Heart right ventricle (tissue), 16 donors: ENCODE measurements around the gene UBB. TPM values are rescaled to one million over a fixed set of nuclear protein-coding genes. Genes with fewer than 3 reads are reported as not detected.

Source experiments
- ATAC-seq, 8 donors: fragments of 200-7000 bp; cut with Tn5 transposase; one replicate each; pipeline ENCODE4 v1.9.1; 2020; ENCODE audit warnings: mild to moderate bottlenecking in 8 of 8, moderate library complexity in 8 of 8, moderate number of reproducible peaks in 1 of 8
- DNase-seq, 2 donors: peaks; one replicate each; pipeline ENCODE4 v3.0.0-alpha.2; 2020
- H3K27ac ChIP-seq, 10 donors: fragments of 200-600 bp; sonication (generic) in 2 of 10; one replicate each; pipeline versions ENCODE4 v1.5.0 to v1.8.0; 2020 to 2022; ENCODE audit warnings: mild to moderate bottlenecking in 3 of 10
- H3K27me3 ChIP-seq, 7 donors: fragments of 200-600 bp; one replicate each; pipeline ENCODE4 v1.8.0; 2021 to 2022; ENCODE audit warnings: mild to moderate bottlenecking in 2 of 7
- H3K36me3 ChIP-seq, 9 donors: fragments of 200-600 bp; sonication (generic) in 1 of 9; one replicate each; pipeline versions ENCODE4 v1.5.0 to v1.8.0; 2020 to 2022; ENCODE audit warnings: mild to moderate bottlenecking in 2 of 9
- H3K4me1 ChIP-seq, 9 donors: fragments of 200-600 bp; sonication (generic) in 1 of 9; one replicate each; pipeline versions ENCODE4 v1.5.0 to v1.8.0; 2020 to 2022; ENCODE audit warnings: mild to moderate bottlenecking in 4 of 9
- H3K4me3 ChIP-seq, 10 donors: fragments of 200-600 bp; sonication (generic) in 2 of 10; one replicate each; pipeline versions ENCODE4 v1.5.0 to v1.8.0; 2020 to 2022; ENCODE audit warnings: mild to moderate bottlenecking in 7 of 10, moderate library complexity in 2 of 10
- H3K9me3 ChIP-seq, 11 donors: fragments of 200-600 bp in 10 of 11; sonication (generic) in 2 of 11; one replicate each; pipeline versions ENCODE4 v1.5.0 to v1.8.0; 2013 to 2022; ENCODE audit warnings: mild to moderate bottlenecking in 2 of 11, control low read depth in 1 of 11, moderate library complexity in 1 of 11
- WGBS, 2 donors: extraction: QIAGEN DNeasy Blood & Tissue Kit; methylation state at CpG; one replicate each; pipeline ENCODE4 v1.1.7; 2013; ENCODE audit warnings: inconsistent platforms in 1 of 2; 5-methylcytosine and 5-hydroxymethylcytosine counted together
- intact Hi-C, 10 donors: fragments of 100-400 bp; cut with DNase I; formaldehyde crosslinking; loops; one replicate each; pipeline versions ENCODE4 v1.11.1 to v1.14.2; 2022
- polyA plus RNA-seq, 2 donors: library from polyadenylated mRNA; stranded (reverse); fragments of 200-250 nt; gene quantifications; one replicate each; pipeline ENCODE4 v1.2.3, GENCODE V29; 2013
- total RNA-seq, 10 donors: library from RNA; stranded (reverse); fragmentation: NEBNext Ultra II Directional in 3 of 10; extraction: Animal tissue kit (Norgen Biotek cat#: 25700) in 3 of 10; gene quantifications; one replicate each; pipeline versions ENCODE4 v1.2.1 to v1.2.4, GENCODE V29; 2021 to 2023
- TF ChIP-seq, protein P1 (sequence below), 9 donors: fragments of 200-600 bp; sonication (generic) in 2 of 9; IDR thresholded peaks; one replicate each; pipeline versions ENCODE4 v1.5.0 to v1.8.0; 2021 to 2022; ENCODE audit warnings: antibody characterized with exemption in 9 of 9, mild to moderate bottlenecking in 5 of 9, moderate library complexity in 1 of 9
- donor health status: Arrhythmogenic right ventricular cardiomyopathy.
- donor health status: ischemic (EF 13 %, LVEDD 7.1; RV severe dilation, severe dysfunction).
- donor health status: healthy with polysubstance abuse.
- donor health status: DM: no; HTN: yes; CAD: no.
- donor health status: DM: no; HTN: no; CAD: no.
- donor health status: ischemic (EF 25% LVEDD 6.9; RV normal size, moderate dysfunction).
- donor health status: ischemic (EF 25% LVEDD 5.7; RV mildly dilated, moderate dysfunction).
- donor health status: healthy.
- donor health status: DM: yes; HTN: yes; CAD: no.
- donor health status: Ischemic cardiomyopathy.
- donor health status: ischemic (EF 35%, LVEDD 5.7; RV mildly dilated, moderate dysfunction).
- donor health status: nonischemic (EF 11% LVEDD 7.7; RV severe dilation, severe dysfunction).
- donor health status: DM: yes; HTN: yes; CAD: no.
- donor health status: PGD.
- donor health status: ischemic (EF 29% LVEDD 5.4; RV normal size, mild dysfunction).
- donor health status: nonischemic (EF 23%, LVEDD 6.1; RV moderate dilation, normal function).

The UBB gene
- total and polyA plus RNA-seq, 12 donors, result 400 to 2,151 (median 1,794) TPM

DNA sequence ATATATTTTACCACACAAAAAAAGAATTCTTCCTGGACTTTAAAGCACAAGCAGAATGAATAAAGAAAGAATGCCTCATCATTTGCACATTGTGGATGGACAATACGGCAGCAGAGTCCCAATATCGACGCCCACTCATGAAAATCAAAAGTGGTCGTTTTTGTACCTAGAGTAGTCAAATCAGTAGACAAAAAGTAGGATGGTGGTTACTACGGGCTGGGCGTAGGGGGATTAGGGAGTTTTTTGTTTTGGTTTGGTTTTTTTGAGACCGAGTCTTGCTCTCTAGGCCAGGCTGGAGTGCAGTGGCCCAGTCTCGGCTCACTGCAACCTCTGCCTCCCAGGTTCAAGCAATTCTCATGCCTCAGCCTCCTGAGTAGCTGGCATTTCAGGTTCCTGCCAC lies 19.0 kb upstream of the UBB start:
- 85 to 86% methylated on average over 8 of the region's 8 CpGs for WGBS, 2 donors
- ATAC-seq, result no peak
- TF ChIP-seq, protein P1, sequence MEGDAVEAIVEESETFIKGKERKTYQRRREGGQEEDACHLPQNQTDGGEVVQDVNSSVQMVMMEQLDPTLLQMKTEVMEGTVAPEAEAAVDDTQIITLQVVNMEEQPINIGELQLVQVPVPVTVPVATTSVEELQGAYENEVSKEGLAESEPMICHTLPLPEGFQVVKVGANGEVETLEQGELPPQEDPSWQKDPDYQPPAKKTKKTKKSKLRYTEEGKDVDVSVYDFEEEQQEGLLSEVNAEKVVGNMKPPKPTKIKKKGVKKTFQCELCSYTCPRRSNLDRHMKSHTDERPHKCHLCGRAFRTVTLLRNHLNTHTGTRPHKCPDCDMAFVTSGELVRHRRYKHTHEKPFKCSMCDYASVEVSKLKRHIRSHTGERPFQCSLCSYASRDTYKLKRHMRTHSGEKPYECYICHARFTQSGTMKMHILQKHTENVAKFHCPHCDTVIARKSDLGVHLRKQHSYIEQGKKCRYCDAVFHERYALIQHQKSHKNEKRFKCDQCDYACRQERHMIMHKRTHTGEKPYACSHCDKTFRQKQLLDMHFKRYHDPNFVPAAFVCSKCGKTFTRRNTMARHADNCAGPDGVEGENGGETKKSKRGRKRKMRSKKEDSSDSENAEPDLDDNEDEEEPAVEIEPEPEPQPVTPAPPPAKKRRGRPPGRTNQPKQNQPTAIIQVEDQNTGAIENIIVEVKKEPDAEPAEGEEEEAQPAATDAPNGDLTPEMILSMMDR (IDR thresholded peaks at IDR 0.05), result no peak
- peaks cover 0 to 7% (median 0%) of the 10 kb centered on the region in 9 donors for H3K4me1 ChIP-seq
- H3K27me3 ChIP-seq, result peaks cover 0 to 12% (median 0%) of the 10 kb centered on the region in 7 donors
- intact Hi-C loops, result loop anchor here in 7 of 10 donors (5.0 to 10.0 kb wide), 3 partner anchors 53 to 163 kb away; partner anchors contain the start of gene TRPV2 (in 1 of the 7)
- no peaks in the 10 kb centered on the region for H3K9me3 ChIP-seq
- H3K36me3 ChIP-seq, result no peaks in the 10 kb centered on the region
- no peak for DNase-seq
- H3K4me3 ChIP-seq, result no peak overlapping the region
- H3K27ac ChIP-seq, result no peak overlapping the region

DNA sequence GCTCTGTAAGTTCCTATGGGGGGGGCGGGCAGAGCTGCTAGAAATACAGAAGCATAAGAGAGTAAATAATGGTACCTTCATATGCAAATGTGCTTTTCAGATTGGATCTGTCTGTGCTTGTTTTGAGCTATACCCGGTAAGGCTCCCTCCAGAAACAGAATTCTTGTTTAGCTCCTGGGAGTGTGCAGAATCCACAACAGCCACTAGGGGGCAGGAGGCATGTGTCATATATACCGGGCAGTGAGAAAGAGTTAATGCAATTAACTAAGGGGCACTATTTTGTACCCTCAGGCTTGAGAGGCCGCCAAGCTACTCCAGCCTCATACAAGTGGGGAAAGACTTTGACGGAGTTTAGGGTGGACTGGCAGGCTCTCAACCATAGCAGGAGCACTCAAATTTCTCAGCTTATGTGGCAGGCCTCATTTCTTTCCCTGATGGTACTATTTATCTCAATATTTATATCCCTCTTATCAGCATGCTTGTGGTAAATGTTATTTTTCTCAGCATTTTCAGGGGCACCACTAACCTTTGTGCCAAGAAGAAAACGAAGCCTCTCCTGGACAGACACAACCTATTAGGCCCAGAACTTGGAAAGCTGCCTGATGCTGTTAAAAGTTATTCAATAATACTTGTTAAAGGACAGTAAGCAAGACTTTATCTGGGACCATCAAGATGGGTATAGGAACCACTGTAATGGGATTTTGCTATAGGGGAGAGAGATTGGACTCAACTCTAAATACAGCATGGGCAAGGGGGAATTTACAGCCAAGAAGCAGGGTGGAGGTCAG lies 16.9 kb upstream of the UBB start:
- ATAC-seq (peak; percentile 55 to 90 (median 84)), DNase-seq (peak; percentile 63 to 68)
- Histone ChIP-seq H3K27me3 (peaks cover 0 to 11% (median 0%) of the 10 kb centered on the region in 7 donors), H3K4me3 (no peak overlapping the region), H3K27ac (no peak overlapping the region), H3K4me1 (peaks cover 0 to 7% (median 0%) of the 10 kb centered on the region in 9 donors), H3K36me3 (no peaks in the 10 kb centered on the region), H3K9me3 (no peaks in the 10 kb centered on the region)
- TF ChIP-seq, protein P1 (IDR thresholded peaks at IDR 0.05), result peak; percentile 90 to 96 (median 93)
- intact Hi-C loops, result loop anchor here in 8 of 10 donors (1.0 to 10.0 kb wide), 5 partner anchors 51 to 161 kb away; partner anchors contain the start of gene TRPV2 (in 1 of the 8)
- 11% methylated on average over 6 of the region's 6 CpGs for WGBS, 2 donors

DNA sequence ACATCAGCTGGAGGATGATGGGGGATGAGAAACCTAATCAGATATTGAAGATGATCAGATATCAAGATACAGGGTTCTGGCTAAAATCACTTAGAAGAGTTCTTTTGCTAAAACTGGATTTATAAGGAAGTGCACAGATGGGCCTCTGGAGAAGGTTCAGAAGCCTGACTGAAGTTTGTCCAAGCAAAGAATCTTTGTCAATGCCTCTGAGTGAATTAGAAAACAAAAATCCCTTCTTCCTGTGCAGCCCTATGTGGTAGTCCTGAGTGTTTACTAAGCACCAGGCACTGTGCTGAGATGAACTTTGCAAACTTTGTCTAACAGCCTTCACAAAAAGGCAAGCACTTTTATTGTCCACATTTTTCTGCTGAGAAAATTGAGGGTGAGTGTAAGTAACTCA lies 16.3 kb upstream of the UBB start:
- intact Hi-C loops, result loop anchor here in 8 of 10 donors (2.0 to 10.0 kb wide), 4 partner anchors 50 to 160 kb away; partner anchors contain the start of gene TRPV2 (in 1 of the 8)
- Histone ChIP-seq H3K27ac (no peak overlapping the region), H3K4me3 (no peak overlapping the region), H3K9me3 (no peaks in the 10 kb centered on the region), H3K36me3 (no peaks in the 10 kb centered on the region), H3K4me1 (peaks cover 0 to 7% (median 0%) of the 10 kb centered on the region in 9 donors), H3K27me3 (peaks cover 0 to 4% (median 0%) of the 10 kb centered on the region in 7 donors)
- DNase-seq (no peak), ATAC-seq (peak in 1 of 8 donors; percentile 25)
- TF ChIP-seq, protein P1 (IDR thresholded peaks at IDR 0.05), result no peak

DNA sequence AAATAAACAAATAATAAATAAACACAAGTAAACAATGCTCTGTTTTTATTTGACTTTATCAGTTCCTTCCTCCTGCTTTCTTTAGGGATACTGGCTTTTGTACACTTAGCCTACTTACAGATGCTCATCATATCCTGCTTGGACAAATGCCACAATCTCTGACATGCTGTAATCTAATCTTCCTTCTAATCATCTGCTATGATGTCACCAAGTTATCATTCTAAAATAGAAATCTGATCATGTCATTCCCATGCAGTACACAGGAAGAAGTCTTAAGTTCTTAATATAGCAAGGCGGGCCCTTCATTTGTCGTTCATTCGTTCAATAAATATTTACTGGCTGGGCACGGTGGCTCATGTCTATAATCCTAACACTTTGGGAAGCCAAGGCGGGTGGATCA lies 9.1 kb upstream of the UBB start:
- 43 to 55% methylated on average over 5 of the region's 5 CpGs for WGBS, 2 donors
- H3K27me3 ChIP-seq, result no peaks in the 10 kb centered on the region
- H3K27ac ChIP-seq, result peak overlapping the region in 7 of 10 donors; percentile 15 to 67 (median 43)
- intact Hi-C loops, result no loop called here
- TF ChIP-seq, protein P1 (IDR thresholded peaks at IDR 0.05), result no peak
- no peaks in the 10 kb centered on the region for H3K9me3 ChIP-seq
- no peak overlapping the region for H3K4me3 ChIP-seq
- no peaks in the 10 kb centered on the region for H3K36me3 ChIP-seq
- peak in 6 of 8 donors; percentile 53 to 78 (median 70) for ATAC-seq
- peaks cover 0 to 22% (median 9%) of the 10 kb centered on the region in 9 donors for H3K4me1 ChIP-seq
- peak in 1 of 2 donors; percentile 38 for DNase-seq
